Memory B cell (primary cell): ENCODE results near the gene UGT3A2.

Experiments used
- ATAC-seq: fragments of 150-1000 bp; cut with Tn5 transposase; 2 replicates; pipeline ENCODE4 v1.10.0; 2021; ENCODE audit warnings: low read depth, mild to moderate bottlenecking, moderate library complexity
- DNase-seq, 2 donors: peaks; one replicate each; pipeline ENCODE4 v3.0.0; 2022; ENCODE audit warnings: low spot score in 2 of 2
- H3K27ac Mint-ChIP-seq: one replicate; pipeline ENCODE4 v1.8.0; 2022; ENCODE audit warnings: mild to moderate bottlenecking, moderate library complexity, mixed read lengths
- H3K27me3 Mint-ChIP-seq: one replicate; pipeline ENCODE4 v1.8.0; 2022; ENCODE audit warnings: mixed read lengths
- H3K36me3 Mint-ChIP-seq: one replicate; pipeline ENCODE4 v1.8.0; 2022; ENCODE audit warnings: mild to moderate bottlenecking, mixed read lengths
- H3K4me1 Mint-ChIP-seq: one replicate; pipeline ENCODE4 v1.8.0; 2022; ENCODE audit warnings: mixed read lengths
- H3K4me3 Mint-ChIP-seq: one replicate; pipeline ENCODE4 v1.8.0; 2022; ENCODE audit warnings: mild to moderate bottlenecking, moderate library complexity, mixed read lengths
- H3K9me3 Mint-ChIP-seq: one replicate; pipeline ENCODE4 v1.8.0; 2022; ENCODE audit warnings: mixed read lengths

The UGT3A2 gene

GRCh38 chr5:36066540-36067210 is at the start of gene UGT3A2:
Gene UGT3A2, minus strand, starts transcription at chr5:36066882. Its CDS starts 93 bp downstream, at chr5:36066789.
- no peak within 1 kb of the TSS for H3K4me3 Mint-ChIP-seq
- H3K4me1 Mint-ChIP-seq, result peaks cover 9% of the 10 kb centered on the region
- no peak for DNase-seq
- H3K9me3 Mint-ChIP-seq, result no peaks in the 10 kb centered on the region
- peaks cover 18% of the 10 kb centered on the region for H3K27me3 Mint-ChIP-seq
- no peak for ATAC-seq
- H3K27ac Mint-ChIP-seq, result no peak within 1 kb of the TSS
- H3K36me3 Mint-ChIP-seq, result no peaks in the 10 kb centered on the region

- H3K4me3 Mint-ChIP-seq, result no peak overlapping the region
- no peaks in the 10 kb centered on the region for H3K9me3 Mint-ChIP-seq
- peaks cover 36% of the 10 kb centered on the region for H3K36me3 Mint-ChIP-seq
- no peaks in the 10 kb centered on the region for H3K4me1 Mint-ChIP-seq
- H3K27ac Mint-ChIP-seq, result no peak overlapping the region
- no peak for DNase-seq
- ATAC-seq, result no peak
- H3K27me3 Mint-ChIP-seq, result no peaks in the 10 kb centered on the region
These were observed 44.6 kb upstream of the UGT3A2 start for GRCh38 chr5:36111238-36111637.

GRCh38 chr5:36108758-36109460 is 42.2 kb upstream of the UGT3A2 start:
- H3K36me3 Mint-ChIP-seq, result peaks cover 45% of the 10 kb centered on the region
- H3K4me3 Mint-ChIP-seq, result no peak overlapping the region
- no peaks in the 10 kb centered on the region for H3K27me3 Mint-ChIP-seq
- no peaks in the 10 kb centered on the region for H3K4me1 Mint-ChIP-seq
- DNase-seq (no peak), ATAC-seq (no peak)
- no peaks in the 10 kb centered on the region for H3K9me3 Mint-ChIP-seq
- H3K27ac Mint-ChIP-seq, result no peak overlapping the region

GRCh38 chr5:36105819-36106218 is 39.1 kb upstream of the UGT3A2 start:
- no peak overlapping the region for H3K27ac Mint-ChIP-seq
- H3K36me3 Mint-ChIP-seq, result peaks cover 46% of the 10 kb centered on the region
- H3K9me3 Mint-ChIP-seq, result no peaks in the 10 kb centered on the region
- no peak overlapping the region for H3K4me3 Mint-ChIP-seq
- H3K27me3 Mint-ChIP-seq, result no peaks in the 10 kb centered on the region
- ATAC-seq (no peak), DNase-seq (no peak)
- H3K4me1 Mint-ChIP-seq, result no peaks in the 10 kb centered on the region

GRCh38 chr5:36099748-36100147 is 33.1 kb upstream of the UGT3A2 start:
- H3K9me3 Mint-ChIP-seq, result no peaks in the 10 kb centered on the region
- H3K27me3 Mint-ChIP-seq, result no peaks in the 10 kb centered on the region
- no peak overlapping the region for H3K4me3 Mint-ChIP-seq
- peaks cover 12% of the 10 kb centered on the region for H3K36me3 Mint-ChIP-seq
- ATAC-seq (no peak), DNase-seq (no peak)
- H3K4me1 Mint-ChIP-seq, result no peaks in the 10 kb centered on the region
- no peak overlapping the region for H3K27ac Mint-ChIP-seq

GRCh38 chr5:36096486-36096885 is 29.8 kb upstream of the UGT3A2 start:
- ATAC-seq, result no peak
- Mint-ChIP-seq H3K9me3 (peaks cover 1% of the 10 kb centered on the region), H3K4me1 (no peaks in the 10 kb centered on the region), H3K36me3 (no peaks in the 10 kb centered on the region), H3K27ac (no peak overlapping the region), H3K4me3 (no peak overlapping the region), H3K27me3 (no peaks in the 10 kb centered on the region)
- no peak for DNase-seq

GRCh38 chr5:36089989-36090388 is 23.3 kb upstream of the UGT3A2 start:
- Mint-ChIP-seq H3K4me1 (no peaks in the 10 kb centered on the region), H3K36me3 (no peaks in the 10 kb centered on the region), H3K27me3 (peaks cover 7% of the 10 kb centered on the region), H3K4me3 (no peak overlapping the region), H3K9me3 (peaks cover 10% of the 10 kb centered on the region), H3K27ac (no peak overlapping the region)
- ATAC-seq (no peak), DNase-seq (no peak)

GRCh38 chr5:36079200-36079781 is 12.6 kb upstream of the UGT3A2 start:
- Mint-ChIP-seq H3K36me3 (no peaks in the 10 kb centered on the region), H3K4me3 (no peak overlapping the region), H3K27ac (no peak overlapping the region), H3K4me1 (no peaks in the 10 kb centered on the region), H3K9me3 (no peaks in the 10 kb centered on the region), H3K27me3 (peaks cover 11% of the 10 kb centered on the region)
- ATAC-seq, result peak; percentile 68
- DNase-seq, result peak in 1 of 2 donors; percentile 9

GRCh38 chr5:36078430-36078829 is 11.7 kb upstream of the UGT3A2 start:
- no peaks in the 10 kb centered on the region for H3K9me3 Mint-ChIP-seq

GRCh38 chr5:36073595-36074216 is 7.0 kb upstream of the UGT3A2 start:
- Mint-ChIP-seq H3K36me3 (no peaks in the 10 kb centered on the region), H3K27ac (no peak overlapping the region), H3K4me1 (peaks cover 4% of the 10 kb centered on the region), H3K9me3 (no peaks in the 10 kb centered on the region), H3K4me3 (no peak overlapping the region), H3K27me3 (peaks cover 12% of the 10 kb centered on the region)
- DNase-seq (no peak), ATAC-seq (peak; percentile 43)

More at GRCh38 chr5:36078430-36078829, 11.7 kb upstream of the UGT3A2 start:
- DNase-seq (no peak), ATAC-seq (no peak)
- Mint-ChIP-seq H3K4me1 (no peaks in the 10 kb centered on the region), H3K36me3 (no peaks in the 10 kb centered on the region), H3K27ac (no peak overlapping the region), H3K4me3 (no peak overlapping the region), H3K27me3 (peaks cover 11% of the 10 kb centered on the region)

GRCh38 chr5:36070687-36071571 is 4.2 kb upstream of the UGT3A2 start:
- peaks cover 9% of the 10 kb centered on the region for H3K4me1 Mint-ChIP-seq
- H3K9me3 Mint-ChIP-seq, result no peaks in the 10 kb centered on the region
- DNase-seq (no peak), ATAC-seq (no peak)
- H3K36me3 Mint-ChIP-seq, result no peaks in the 10 kb centered on the region
- H3K4me3 Mint-ChIP-seq, result peak overlapping the region; percentile 59
- H3K27me3 Mint-ChIP-seq, result peaks cover 17% of the 10 kb centered on the region
- H3K27ac Mint-ChIP-seq, result no peak overlapping the region

- Mint-ChIP-seq H3K27me3 (peaks cover 18% of the 10 kb centered on the region), H3K4me1 (peaks cover 9% of the 10 kb centered on the region), H3K4me3 (no peak overlapping the region), H3K27ac (no peak overlapping the region), H3K9me3 (no peaks in the 10 kb centered on the region), H3K36me3 (no peaks in the 10 kb centered on the region)
- ATAC-seq (no peak), DNase-seq (no peak)
These were observed 2.1 kb upstream of the UGT3A2 start for GRCh38 chr5:36068751-36069281.

- no peak overlapping the region for H3K4me3 Mint-ChIP-seq
- peaks cover 5% of the 10 kb centered on the region for H3K4me1 Mint-ChIP-seq
- H3K9me3 Mint-ChIP-seq, result no peaks in the 10 kb centered on the region
- ATAC-seq (no peak), DNase-seq (no peak)
- H3K36me3 Mint-ChIP-seq, result no peaks in the 10 kb centered on the region
- H3K27me3 Mint-ChIP-seq, result peaks cover 14% of the 10 kb centered on the region
- H3K27ac Mint-ChIP-seq, result no peak overlapping the region
These were observed 612 bp downstream of the UGT3A2 start for GRCh38 chr5:36066001-36066539.
